ENCODE results near the gene SH3TC2. TPM values are rescaled to one million over a fixed set of nuclear protein-coding genes. Genes with fewer than 3 reads are reported as not detected.
"Not testable (repeated sequence)": the region's sequence is repeated elsewhere in the genome, so short reads cannot be mapped to it uniquely, and the experiment has no call there.

SH3TC2 gene
- total RNA-seq: 0.64 TPM
- long read RNA-seq: 0 reads

GRCh38 chr5:149063017-149063687, at the start of gene SH3TC2:
TSS of gene SH3TC2 (minus strand) at chr5:149063062. CDS start at chr5:149063022, 40 bp downstream.
- no peak for DNase-seq (ENCODE audit: low spot score)

- DNase-seq (ENCODE audit: low spot score): no peak
Measured at GRCh38 chr5:149110406-149110805, 47.5 kb upstream of the SH3TC2 start.

- DNase-seq (ENCODE audit: low spot score): no peak
Measured at GRCh38 chr5:149108651-149109280, 45.9 kb upstream of the SH3TC2 start.

- DNase-seq (ENCODE audit: low spot score): no peak
Measured at GRCh38 chr5:149100331-149100730, 37.5 kb upstream of the SH3TC2 start.

- no peak for DNase-seq (ENCODE audit: low spot score)
Measured at GRCh38 chr5:149099920-149100319, 37.1 kb upstream of the SH3TC2 start.

- no peak for DNase-seq (ENCODE audit: low spot score)
Measured at GRCh38 chr5:149094996-149095395, 32.1 kb upstream of the SH3TC2 start.

GRCh38 chr5:149093625-149094024, 30.8 kb upstream of the SH3TC2 start:
- no peak for DNase-seq (ENCODE audit: low spot score)

- no peak for DNase-seq (ENCODE audit: low spot score)
Measured at GRCh38 chr5:149089796-149090195, 26.9 kb upstream of the SH3TC2 start.

GRCh38 chr5:149088686-149089085, 25.8 kb upstream of the SH3TC2 start:
- DNase-seq (ENCODE audit: low spot score): no peak

- no peak for DNase-seq (ENCODE audit: low spot score)
Measured at GRCh38 chr5:149083846-149084245, 21.0 kb upstream of the SH3TC2 start.

- no peak for DNase-seq (ENCODE audit: low spot score)
Measured at GRCh38 chr5:149082271-149082670, 19.4 kb upstream of the SH3TC2 start.

- no peak for DNase-seq (ENCODE audit: low spot score)
Measured at GRCh38 chr5:149080294-149080693, 17.4 kb upstream of the SH3TC2 start.

- no peak for DNase-seq (ENCODE audit: low spot score)
Measured at GRCh38 chr5:149079883-149080282, 17.0 kb upstream of the SH3TC2 start.

GRCh38 chr5:149074071-149074470, 11.2 kb upstream of the SH3TC2 start:
- DNase-seq (ENCODE audit: low spot score): not testable (repeated sequence)

GRCh38 chr5:149073213-149073612, 10.4 kb upstream of the SH3TC2 start:
- no peak for DNase-seq (ENCODE audit: low spot score)

- DNase-seq (ENCODE audit: low spot score): no peak
Measured at GRCh38 chr5:149072791-149073190, 9.9 kb upstream of the SH3TC2 start.

GRCh38 chr5:149072376-149072775, 9.5 kb upstream of the SH3TC2 start:
- no peak for DNase-seq (ENCODE audit: low spot score)

- no peak for DNase-seq (ENCODE audit: low spot score)
Measured at GRCh38 chr5:149071756-149072155, 8.9 kb upstream of the SH3TC2 start.

GRCh38 chr5:149071216-149071615, 8.4 kb upstream of the SH3TC2 start:
- DNase-seq (ENCODE audit: low spot score): no peak

GRCh38 chr5:149069711-149070110, 6.8 kb upstream of the SH3TC2 start:
- no peak for DNase-seq (ENCODE audit: low spot score)

- no peak for DNase-seq (ENCODE audit: low spot score)
Measured at GRCh38 chr5:149063896-149064478, 1.1 kb upstream of the SH3TC2 start.

GRCh38 chr5:149062371-149063016, 368 bp downstream of the SH3TC2 start:
- DNase-seq (ENCODE audit: low spot score): no peak

Data from mesenteric fat pad (tissue), 1 donor.